Spleen (tissue), 11 donors: ENCODE measurements around the gene ARID3A. TPM values are rescaled to one million over a fixed set of nuclear protein-coding genes. Genes with fewer than 3 reads are reported as not detected.

Experiments
- DNase-seq: peaks from one replicate; pipeline ENCODE4 v3.0.0-alpha.2; 2020
- H3K27ac ChIP-seq, 8 donors: fragments of 200-600 bp; sonication (generic) in 7 of 8; 1 replicate in 4 of 8; 2 replicates in 4 of 8; pipeline versions ENCODE4 v1.5.0 to v1.8.0; 2016 to 2021; ENCODE audit warnings: inconsistent platforms in 4 of 8, mild to moderate bottlenecking in 4 of 8, moderate library complexity in 1 of 8
- H3K27me3 ChIP-seq, 7 donors: fragments of 200-600 bp; sonication (generic) in 6 of 7; replicated peaks in 1 of 7; 1 replicate in 4 of 7; 2 replicates in 3 of 7; pipeline versions ENCODE4 v1.5.0 to v1.8.0; 2016 to 2021; ENCODE audit warnings: inconsistent platforms in 3 of 7, mild to moderate bottlenecking in 1 of 7
- H3K36me3 ChIP-seq, 6 donors: fragments of 200-600 bp; sonication (generic) in 5 of 6; 1 replicate in 4 of 6; 2 replicates in 2 of 6; pipeline versions ENCODE4 v1.5.0 to v1.8.0; 2016 to 2021; ENCODE audit warnings: inconsistent platforms in 2 of 6
- H3K4me1 ChIP-seq, 6 donors: fragments of 200-600 bp; sonication (generic) in 5 of 6; 1 replicate in 3 of 6; 2 replicates in 3 of 6; pipeline versions ENCODE4 v1.5.0 to v1.8.0; 2016 to 2021; ENCODE audit warnings: inconsistent platforms in 3 of 6
- H3K4me3 ChIP-seq, 8 donors: fragments of 200-600 bp; sonication (generic) in 7 of 8; 1 replicate in 4 of 8; 2 replicates in 4 of 8; pipeline versions ENCODE4 v1.5.0 to v1.8.0; 2016 to 2021; ENCODE audit warnings: inconsistent platforms in 4 of 8, mild to moderate bottlenecking in 4 of 8, moderate library complexity in 2 of 8
- H3K9me3 ChIP-seq, 8 donors: fragments of 200-600 bp; sonication (generic) in 7 of 8; 1 replicate in 4 of 8; 2 replicates in 4 of 8; pipeline versions ENCODE4 v1.5.0 to v1.8.0; 2016 to 2021; ENCODE audit warnings: inconsistent platforms in 4 of 8
- CTCF ChIP-seq, 11 experiments: fragments of 200-600 bp in 7 of 11; fragments of 450-650 bp in 4 of 11; sonication (generic) in 4 of 11; IDR thresholded peaks in 8 of 11; conservative IDR thresholded peaks in 3 of 11; 1 replicate in 7 of 11; 2 replicates in 4 of 11; pipeline versions ENCODE4 v1.4.0 to v1.8.0; 2016 to 2021; ENCODE audit warnings: antibody characterized with exemption in 11 of 11, inconsistent platforms in 4 of 11, mild to moderate bottlenecking in 1 of 11
- POLR2A ChIP-seq, 3 donors: fragments of 450-650 bp; IDR thresholded peaks; one replicate each; pipeline ENCODE4 v1.5.1; 2017; ENCODE audit warnings: antibody characterized with exemption in 3 of 3, mild to moderate bottlenecking in 1 of 3
- POLR2AphosphoS5 ChIP-seq, 3 donors: sonication (generic); formaldehyde crosslinking; IDR thresholded peaks; one replicate each; pipeline ENCODE4 v1.5.1; 2017; ENCODE audit warnings: antibody characterized with exemption in 3 of 3
- WGBS, 5 donors: extraction: QIAGEN DNeasy Blood & Tissue Kit in 3 of 5; methylation state at CpG; one replicate each; pipeline versions ENCODE4 v1.1.5 to v1.1.7; 2013 to 2018; 5-methylcytosine and 5-hydroxymethylcytosine counted together
- intact Hi-C: fragments of 100-400 bp; cut with DNase I; formaldehyde crosslinking; loops from one replicate; pipeline ENCODE4 v1.15.0; 2023; ENCODE audit warnings: low total_unique reads
- polyA plus RNA-seq, 3 donors: library from polyadenylated mRNA; stranded (reverse); fragments of 200-250 nt; gene quantifications; one replicate each; pipeline ENCODE4 v1.2.1, GENCODE V29; 2013
- total RNA-seq, 7 donors: library from RNA; depleted of rRNA in 3 of 7; stranded (reverse); fragments of >200 nt in 3 of 7; fragmentation: NEBNext Ultra II Directional in 4 of 7; extraction: Animal tissue kit (Norgen Biotek cat#: 25700) in 4 of 7; gene quantifications; one replicate each; pipeline versions ENCODE4 v1.1.0 to v1.2.1, GENCODE V29; 2016 to 2021
- donor health status: healthy with polysubstance abuse.
- donor health status: DM: no; HTN: no; CAD: no; lungs with moderate emphysema.
- donor health status: DM: no; HTN: no; CAD: no.
- donor health status: Bipolar disorder and iron deficiency.
- donor health status: healthy.
- donor health status: DM: no; HTN: no; CAD: no.
- donor health status: DM: yes; HTN: yes; CAD: no.

Gene ARID3A
- total and polyA plus RNA-seq, 10 donors = 2.5 to 42.5 (median 17.7) TPM

GRCh38 chr19:966485-967088, 40.8 kb downstream of the ARID3A start:
- TF ChIP-seq POLR2AphosphoS5 (IDR thresholded peaks at IDR 0.05) = peak in 1 of 3 donors; percentile 54
- TF ChIP-seq CTCF (IDR thresholded peaks at IDR 0.05 in 8 of 11, conservative IDR thresholded peaks at IDR 0.05 in 3 of 11) = no peak
- intact Hi-C loops = no loop called here
- H3K27ac ChIP-seq = no peak overlapping the region
- no peak overlapping the region for H3K4me3 ChIP-seq
- WGBS, 5 donors = 88 to 95% (median 92%) methylated on average over 10 to 17 of the region's 17 CpGs
- H3K4me1 ChIP-seq = no peaks in the 10 kb centered on the region
- H3K9me3 ChIP-seq = peaks cover 0 to 22% (median 16%) of the 10 kb centered on the region in 8 donors
- no peaks in the 10 kb centered on the region for H3K27me3 ChIP-seq
- peaks cover 0 to 99% (median 69%) of the 10 kb centered on the region in 6 donors for H3K36me3 ChIP-seq
- DNase-seq = no peak

GRCh38 chr19:970695-971094, 44.9 kb downstream of the ARID3A start:
- Histone ChIP-seq H3K27me3 (no peaks in the 10 kb centered on the region), H3K4me3 (no peak overlapping the region), H3K36me3 (peaks cover 0 to 93% (median 59%) of the 10 kb centered on the region in 6 donors), H3K4me1 (no peaks in the 10 kb centered on the region), H3K9me3 (peaks cover 0 to 26% (median 18%) of the 10 kb centered on the region in 8 donors), H3K27ac (no peak overlapping the region)
- TF ChIP-seq CTCF (IDR thresholded peaks at IDR 0.05 in 8 of 11, conservative IDR thresholded peaks at IDR 0.05 in 3 of 11) = peak in 5 of 11 experiments; percentile 32 to 46 (median 39)
- peak in 1 of 3 donors; percentile 29 for TF ChIP-seq POLR2AphosphoS5 (IDR thresholded peaks at IDR 0.05)
- no peak for TF ChIP-seq POLR2A (IDR thresholded peaks at IDR 0.05)
- DNase-seq = no peak
- WGBS, 5 donors = 95 to 99% (median 95%) methylated on average over 10 to 14 of the region's 14 CpGs
- intact Hi-C loops = no loop called here

GRCh38 chr19:971795-972194, 46.0 kb downstream of the ARID3A start:
- Histone ChIP-seq H3K36me3 (peaks cover 0 to 82% (median 52%) of the 10 kb centered on the region in 6 donors), H3K27me3 (no peaks in the 10 kb centered on the region), H3K27ac (no peak overlapping the region), H3K4me3 (no peak overlapping the region), H3K4me1 (no peaks in the 10 kb centered on the region), H3K9me3 (peaks cover 0 to 21% (median 17%) of the 10 kb centered on the region in 8 donors)
- WGBS, 5 donors = 93 to 95% (median 94%) methylated on average over 24 of the region's 24 CpGs
- TF ChIP-seq POLR2AphosphoS5 (IDR thresholded peaks at IDR 0.05) = no peak
- TF ChIP-seq POLR2A (IDR thresholded peaks at IDR 0.05) = no peak
- TF ChIP-seq CTCF (IDR thresholded peaks at IDR 0.05 in 8 of 11, conservative IDR thresholded peaks at IDR 0.05 in 3 of 11) = no peak
- no peak for DNase-seq
- intact Hi-C loops = no loop called here

GRCh38 chr19:972281-972680, 46.4 kb downstream of the ARID3A start:
- no peak overlapping the region for H3K4me3 ChIP-seq
- no peaks in the 10 kb centered on the region for H3K27me3 ChIP-seq
- DNase-seq = no peak
- no peak overlapping the region for H3K27ac ChIP-seq
- WGBS, 5 donors = 92 to 97% (median 96%) methylated on average over 6 of the region's 6 CpGs
- H3K4me1 ChIP-seq = no peaks in the 10 kb centered on the region
- peaks cover 0 to 77% (median 47%) of the 10 kb centered on the region in 6 donors for H3K36me3 ChIP-seq
- intact Hi-C loops = no loop called here
- H3K9me3 ChIP-seq = peaks cover 0 to 20% (median 17%) of the 10 kb centered on the region in 8 donors
- no peak for TF ChIP-seq CTCF (IDR thresholded peaks at IDR 0.05 in 8 of 11, conservative IDR thresholded peaks at IDR 0.05 in 3 of 11)
- TF ChIP-seq POLR2A (IDR thresholded peaks at IDR 0.05) = no peak
- TF ChIP-seq POLR2AphosphoS5 (IDR thresholded peaks at IDR 0.05) = no peak
